DOHH2 (cell line): ENCODE data around the gene AHRR.

Experiments used
- CTCF ChIP-seq: fragments of 200-600 bp; sonication (generic); IDR thresholded peaks from one replicate; pipeline ENCODE4 v1.5.1; 2014; ENCODE audit warnings: antibody characterized with exemption, mild to moderate bottlenecking, low read depth, low read length; ENCODE audit not compliant: poor library complexity, severe bottlenecking
- EZH2phosphoT487 ChIP-seq: fragments of 200-600 bp; sonication (generic); IDR thresholded peaks from 2 replicates; pipeline ENCODE4 v1.6.1; 2017; ENCODE audit warnings: borderline replicate concordance, mild to moderate bottlenecking, antibody characterized with exemption, low read length, moderate library complexity, mixed read lengths

GRCh38 chr5:311963-312362 is 9.6 kb upstream of the AHRR start:
- TF ChIP-seq CTCF (no peak), EZH2phosphoT487 (no peak)
